Trophoblast cell (in vitro differentiated cells and primary cell): ENCODE results near the gene NBPF11.
"Not testable (repeated sequence)": the region's sequence is repeated elsewhere in the genome, so short reads cannot be mapped to it uniquely, and the experiment has no call there.

Source experiments
- DNase-seq, 2 donors: peaks; one replicate each; pipeline ENCODE4 v3.0.0-alpha.2; 2016
- H2AFZ ChIP-seq: 2 replicates; pipeline ENCODE4 v1.6.1; 2013; ENCODE audit warnings: low read length, moderate library complexity, mild to moderate bottlenecking; ENCODE audit not compliant: insufficient read depth, poor library complexity
- H2AK5ac ChIP-seq: 2 replicates; pipeline ENCODE4 v1.6.1; 2013; ENCODE audit warnings: mild to moderate bottlenecking, low read length
- H2BK120ac ChIP-seq: 2 replicates; pipeline ENCODE4 v1.6.1; 2013; ENCODE audit warnings: low read length, mild to moderate bottlenecking, moderate library complexity; ENCODE audit not compliant: insufficient read depth, poor library complexity
- H2BK12ac ChIP-seq: 2 replicates; pipeline ENCODE4 v1.6.1; 2013; ENCODE audit warnings: mild to moderate bottlenecking, low read length, moderate library complexity
- H2BK5ac ChIP-seq: 2 replicates; pipeline ENCODE4 v1.6.1; 2013; ENCODE audit warnings: low read length, low read depth, moderate library complexity, mild to moderate bottlenecking; ENCODE audit not compliant: poor library complexity
- H3K14ac ChIP-seq: 2 replicates; pipeline ENCODE4 v1.6.1; 2013; ENCODE audit warnings: mild to moderate bottlenecking, low read length
- H3K18ac ChIP-seq: 2 replicates; pipeline ENCODE4 v1.6.1; 2013; ENCODE audit warnings: mild to moderate bottlenecking, low read length
- H3K23ac ChIP-seq: 2 replicates; pipeline ENCODE4 v1.6.1; 2013; ENCODE audit warnings: low read length
- H3K27ac ChIP-seq: 2 replicates; pipeline ENCODE4 v1.5.1; 2013; ENCODE audit warnings: low read depth, mild to moderate bottlenecking, inconsistent platforms, low read length, moderate library complexity
- H3K27me3 ChIP-seq: 2 replicates; pipeline ENCODE4 v1.6.1; 2013; ENCODE audit warnings: inconsistent platforms, mild to moderate bottlenecking, low read length, moderate library complexity; ENCODE audit not compliant: insufficient read depth
- H3K36me3 ChIP-seq, 2 experiments: 1 replicate in 1 of 2; 2 replicates in 1 of 2; pipeline ENCODE4 v1.6.1; 2013; ENCODE audit warnings: low read length in 2 of 2, mild to moderate bottlenecking in 2 of 2, moderate library complexity in 1 of 2; ENCODE audit not compliant: insufficient read depth in 2 of 2, control insufficient read depth in 1 of 2
- H3K4ac ChIP-seq: 2 replicates; pipeline ENCODE4 v1.6.1; 2013; ENCODE audit warnings: low read depth, mild to moderate bottlenecking, low read length, moderate library complexity
- H3K4me1 ChIP-seq, 2 experiments: 1 replicate in 1 of 2; 2 replicates in 1 of 2; pipeline ENCODE4 v1.6.1; 2013; ENCODE audit warnings: low read length in 2 of 2, mild to moderate bottlenecking in 2 of 2, moderate library complexity in 1 of 2; ENCODE audit not compliant: insufficient read depth in 2 of 2, control insufficient read depth in 1 of 2
- H3K4me2 ChIP-seq: 2 replicates; pipeline ENCODE4 v1.6.1; 2013; ENCODE audit warnings: inconsistent platforms, mild to moderate bottlenecking, low read length, moderate library complexity
- H3K4me3 ChIP-seq: 2 replicates; pipeline ENCODE4 v1.5.1; 2013; ENCODE audit warnings: mild to moderate bottlenecking, low read depth, low read length, inconsistent platforms
- H3K79me1 ChIP-seq: one replicate; pipeline ENCODE4 v1.6.1; 2013; ENCODE audit warnings: low read length
- H3K79me2 ChIP-seq: 2 replicates; pipeline ENCODE4 v1.6.1; 2013; ENCODE audit warnings: low read length, mild to moderate bottlenecking; ENCODE audit not compliant: control insufficient read depth, insufficient read depth, poor library complexity
- H3K9ac ChIP-seq: 2 replicates; pipeline ENCODE4 v1.6.1; 2013; ENCODE audit warnings: mild to moderate bottlenecking, low read length
- H3K9me3 ChIP-seq: 2 replicates; pipeline ENCODE4 v1.6.1; 2013; ENCODE audit warnings: low read depth, mild to moderate bottlenecking, control low read depth, inconsistent platforms, low read length; ENCODE audit not compliant: insufficient read depth
- H4K12ac ChIP-seq: 2 replicates; pipeline ENCODE4 v1.6.1; 2013; ENCODE audit warnings: low read depth, mild to moderate bottlenecking, low read length, moderate library complexity
- H4K8ac ChIP-seq: 2 replicates; pipeline ENCODE4 v1.6.1; 2013; ENCODE audit warnings: low read depth, mild to moderate bottlenecking, low read length, moderate library complexity
- H4K91ac ChIP-seq: one replicate; pipeline ENCODE4 v1.6.1; 2013; ENCODE audit warnings: low read depth, mild to moderate bottlenecking, low read length, moderate library complexity
- WGBS: extraction: QIAGEN DNeasy Blood & Tissue Kit; methylation state at CpG from one replicate; pipeline ENCODE4 v1.1.7; 2013; ENCODE audit warnings: missing lambda C conversion rate; ENCODE audit not compliant: insufficient read length, insufficient coverage; ENCODE audit errors: extremely low coverage; 5-methylcytosine and 5-hydroxymethylcytosine counted together

NBPF11 gene

DNA sequence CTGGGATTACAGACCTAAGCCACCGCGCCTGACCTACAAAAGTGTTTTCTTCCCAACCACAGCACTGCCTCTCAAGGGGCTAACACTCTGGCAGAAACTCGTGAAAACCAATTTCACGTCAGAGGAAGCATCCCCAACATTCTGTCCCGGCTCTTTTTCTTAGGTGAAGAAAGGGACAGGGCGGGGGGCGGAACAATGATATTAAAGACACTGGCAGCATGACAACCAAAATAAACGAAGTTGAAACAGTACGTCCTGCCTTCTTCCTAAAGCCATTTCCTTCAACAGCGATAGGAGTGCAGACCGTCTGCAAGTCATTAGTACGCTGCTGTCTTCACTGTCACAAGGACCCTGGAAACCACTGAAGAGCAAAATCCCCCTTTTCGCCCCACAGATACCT, 74.0 kb downstream of the NBPF11 start:
- not testable (repeated sequence) for H4K12ac ChIP-seq, H2AK5ac ChIP-seq, H3K9me3 ChIP-seq, H3K4me2 ChIP-seq, H4K8ac ChIP-seq, H3K4ac ChIP-seq, H3K4me1 ChIP-seq, H4K91ac ChIP-seq, H3K4me3 ChIP-seq, H2AFZ ChIP-seq, H3K18ac ChIP-seq, H3K36me3 ChIP-seq, H3K9ac ChIP-seq, H2BK5ac ChIP-seq, H2BK12ac ChIP-seq, H3K14ac ChIP-seq, H3K79me1 ChIP-seq, H2BK120ac ChIP-seq, H3K79me2 ChIP-seq, H3K27me3 ChIP-seq, DNase-seq, H3K23ac ChIP-seq, H3K27ac ChIP-seq
- no CpG with 5 or more reads among the region's 13 CpGs for WGBS

GRCh38 chr1:148077458-148077857, 74.6 kb downstream of the NBPF11 start:
- not testable (repeated sequence) for H2BK5ac ChIP-seq, H2AFZ ChIP-seq, H3K27ac ChIP-seq, H4K91ac ChIP-seq, H3K4ac ChIP-seq, H2BK120ac ChIP-seq, H3K79me1 ChIP-seq, H3K9ac ChIP-seq, H4K8ac ChIP-seq, H3K18ac ChIP-seq, H2AK5ac ChIP-seq, H3K79me2 ChIP-seq, H2BK12ac ChIP-seq, H3K14ac ChIP-seq, H4K12ac ChIP-seq, H3K36me3 ChIP-seq, H3K4me3 ChIP-seq, H3K9me3 ChIP-seq, DNase-seq, H3K23ac ChIP-seq, H3K4me2 ChIP-seq, H3K27me3 ChIP-seq, H3K4me1 ChIP-seq
- no CpG with 5 or more reads among the region's 3 CpGs for WGBS

DNA sequence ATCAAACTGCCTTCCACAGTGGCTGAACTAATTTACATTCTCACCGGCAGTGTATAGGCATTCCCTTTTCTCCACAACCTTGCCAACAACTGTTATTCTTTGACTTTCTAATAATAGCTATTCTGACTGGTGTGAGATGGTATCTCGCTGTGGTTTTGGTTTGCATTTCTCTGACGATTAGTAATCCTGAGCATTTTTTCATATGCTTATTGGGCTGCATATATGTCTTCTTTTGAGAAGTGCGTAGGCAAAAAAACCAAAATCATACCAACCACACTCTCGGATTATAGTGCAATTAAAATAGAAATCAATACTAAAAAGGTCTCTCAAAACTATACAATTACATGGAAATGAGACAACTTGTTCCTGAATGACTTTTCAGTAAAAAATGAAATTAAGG, 78.7 kb downstream of the NBPF11 start:
- H3K9ac ChIP-seq, H3K23ac ChIP-seq, H3K14ac ChIP-seq: not testable (repeated sequence)

DNA sequence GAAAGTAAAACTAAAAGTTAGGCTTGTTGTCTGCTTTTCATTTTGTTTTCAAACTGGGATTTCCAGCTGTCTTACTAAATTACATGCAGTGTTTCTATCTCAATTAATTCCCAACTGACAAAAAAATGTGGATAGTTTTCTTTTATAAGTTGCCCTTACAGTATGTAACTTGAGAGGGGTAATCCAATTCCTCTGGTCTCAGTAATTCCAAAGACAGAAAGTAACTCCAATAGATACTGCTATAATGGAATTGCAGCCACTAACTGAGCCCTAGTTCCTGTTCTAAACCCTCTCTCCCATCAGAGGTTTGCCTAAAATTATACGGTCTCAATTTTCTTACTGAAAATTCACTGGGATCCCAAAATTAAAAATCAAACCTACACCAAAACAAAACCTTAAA, 83.5 kb downstream of the NBPF11 start:
- not testable (repeated sequence) for H3K4me2 ChIP-seq, H3K27me3 ChIP-seq, H3K79me1 ChIP-seq, H4K12ac ChIP-seq, H3K23ac ChIP-seq, H3K79me2 ChIP-seq, H3K27ac ChIP-seq, H3K14ac ChIP-seq, H2BK12ac ChIP-seq, H2BK120ac ChIP-seq, H3K18ac ChIP-seq, H3K4ac ChIP-seq, H3K9ac ChIP-seq, H4K91ac ChIP-seq, H4K8ac ChIP-seq, H2AFZ ChIP-seq, H2AK5ac ChIP-seq, H3K4me3 ChIP-seq, H3K4me1 ChIP-seq, DNase-seq, H3K9me3 ChIP-seq, H3K36me3 ChIP-seq, H2BK5ac ChIP-seq
- WGBS, result no CpG with 5 or more reads among the region's 1 CpG

More for the DNA sequence above, 78.7 kb downstream of the NBPF11 start:
- H3K27me3 ChIP-seq, H3K4me2 ChIP-seq, H2AFZ ChIP-seq, H4K12ac ChIP-seq, H3K18ac ChIP-seq, H2BK12ac ChIP-seq, H3K4me1 ChIP-seq, H3K4ac ChIP-seq, H4K8ac ChIP-seq, H2BK5ac ChIP-seq, H3K79me2 ChIP-seq, H3K4me3 ChIP-seq, H2BK120ac ChIP-seq, H3K79me1 ChIP-seq, H4K91ac ChIP-seq, H3K27ac ChIP-seq, H2AK5ac ChIP-seq, DNase-seq, H3K36me3 ChIP-seq, H3K9me3 ChIP-seq: not testable (repeated sequence)
- no CpG with 5 or more reads among the region's 5 CpGs for WGBS
